HCT116 (cell line): ENCODE data around the gene BCAR3. TPM values are rescaled to one million over a fixed set of nuclear protein-coding genes. Genes with fewer than 3 reads are reported as not detected.

ENCODE experiments used
- ATAC-seq: fragments of 200-7000 bp; cut with Tn5 transposase; 2 replicates; pipeline ENCODE4 v1.9.1; 2020; ENCODE audit warnings: mild to moderate bottlenecking, moderate library complexity
- BruUV-seq: library from RNA; stranded (reverse); fragments of 400-500 nt; replicated peaks from 2 replicates; lab custom pipeline; 2021; lab: Mats Ljungman, UMichigan
- CTCF ChIA-PET: fragments of 300-600 bp; sonication (Branson Sonifier 250); formaldehyde crosslinking; loops from one replicate; lab custom pipeline; 2021; ENCODE audit warnings: antibody characterized with exemption; lab: Charles Lee
- POLR2A ChIA-PET: fragments of 300-600, 350-600 bp; sonication (Branson Sonifier 250); formaldehyde crosslinking; loops from one replicate; lab custom pipeline; 2021; ENCODE audit warnings: antibody characterized with exemption; lab: Charles Lee
- RAD21 ChIA-PET, 2 experiments: fragments of 300-600 bp; sonication (Branson Sonifier 250); formaldehyde crosslinking; loops; one replicate each; lab custom pipeline; 2023; ENCODE audit warnings: low total read pairs in 2 of 2; ENCODE audit not compliant: uncharacterized antibody in 2 of 2, unreplicated experiment in 2 of 2, low non-redundant PET in 1 of 2; lab: Charles Lee
- DNase-seq: peaks from one replicate; pipeline ENCODE4 v3.0.0-alpha.2; 2010; ENCODE audit warnings: low read depth, low spot score
- H2AFZ ChIP-seq: fragments of 200-600 bp; shearing (Covaris generic), sonication (generic); 2 replicates; pipeline ENCODE4 v1.6.1; 2017; ENCODE audit warnings: low read depth, mixed run types, mixed read lengths, antibody characterized with exemption, low read length; ENCODE audit not compliant: poor library complexity, severe bottlenecking
- H3K27ac ChIP-seq: 2 replicates; pipeline ENCODE4 v1.5.1; 2012; ENCODE audit warnings: low read depth, low read length
- H3K27me3 ChIP-seq: fragments of 200-600 bp; sonication (generic); 2 replicates; pipeline ENCODE4 v1.6.1; 2016; ENCODE audit warnings: mixed run types, low read length, mixed read lengths; ENCODE audit not compliant: insufficient read depth
- H3K36me3 ChIP-seq, 2 experiments: fragments of 200-500 bp in 1 of 2; fragments of 200-600 bp in 1 of 2; sonication (Bioruptor generic) in 1 of 2; sonication (generic) in 1 of 2; 2 replicates each; pipeline versions ENCODE4 v1.5.1 to v1.6.1; 2014 to 2016; ENCODE audit warnings: low read length in 2 of 2, inconsistent platforms in 1 of 2, mixed read lengths in 1 of 2, mixed run types in 1 of 2; ENCODE audit not compliant: insufficient read depth in 2 of 2, control insufficient read depth in 1 of 2
- H3K4me1 ChIP-seq, 2 experiments: fragments of 200-600 bp in 1 of 2; sonication (generic) in 1 of 2; 2 replicates each; pipeline versions ENCODE4 v1.5.1 to v1.6.1; 2012 to 2017; ENCODE audit warnings: low read length in 2 of 2, inconsistent platforms in 1 of 2, mild to moderate bottlenecking in 1 of 2, mixed read lengths in 1 of 2, mixed run types in 1 of 2, moderate library complexity in 1 of 2; ENCODE audit not compliant: insufficient read depth in 2 of 2, control insufficient read depth in 1 of 2
- H3K4me2 ChIP-seq: fragments of 200-600 bp; sonication (generic); 2 replicates; pipeline ENCODE4 v1.6.1; 2017; ENCODE audit warnings: mixed run types, low read length, mixed read lengths
- H3K4me3 ChIP-seq, 2 experiments: fragments of 200-600 bp in 1 of 2; sonication (generic) in 1 of 2; replicated peaks in 1 of 2; 2 replicates each; pipeline ENCODE4 v1.5.1; 2011 to 2016; ENCODE audit warnings: low read length in 2 of 2, control low read depth in 1 of 2, low read depth in 1 of 2, mild to moderate bottlenecking in 1 of 2, mixed read lengths in 1 of 2, mixed run types in 1 of 2
- H3K79me2 ChIP-seq: fragments of 200-600 bp; sonication (generic); 2 replicates; pipeline ENCODE4 v1.6.1; 2017; ENCODE audit warnings: mild to moderate bottlenecking, mixed run types, low read length, moderate library complexity, mixed read lengths; ENCODE audit not compliant: insufficient read depth
- H3K9ac ChIP-seq: fragments of 200-600 bp; sonication (generic); 2 replicates; pipeline ENCODE4 v1.6.1; 2016; ENCODE audit warnings: low read length, mixed read lengths
- H3K9me2 ChIP-seq: fragments of 200-600 bp; sonication (generic), shearing (Covaris generic); 2 replicates; pipeline ENCODE4 v1.6.1; 2017; ENCODE audit warnings: mixed run types, mild to moderate bottlenecking, moderate library complexity; ENCODE audit not compliant: insufficient read depth
- H3K9me3 ChIP-seq, 2 experiments: fragments of 200-500 bp in 1 of 2; fragments of 200-600 bp in 1 of 2; sonication (Bioruptor generic) in 1 of 2; sonication (generic) in 1 of 2; 2 replicates each; pipeline ENCODE4 v1.6.1; 2014 to 2017; ENCODE audit warnings: low read length in 2 of 2, mixed read lengths in 2 of 2, inconsistent platforms in 1 of 2, low read depth in 1 of 2, mild to moderate bottlenecking in 1 of 2, mixed run types in 1 of 2, moderate library complexity in 1 of 2; ENCODE audit not compliant: control insufficient read depth in 1 of 2, insufficient read depth in 1 of 2
- H4K20me1 ChIP-seq: fragments of 200-600 bp; sonication (generic), shearing (Covaris generic); 2 replicates; pipeline ENCODE4 v1.6.1; 2017; ENCODE audit warnings: mixed run types, mild to moderate bottlenecking, moderate library complexity; ENCODE audit not compliant: insufficient read depth
- EZH2 ChIP-seq: fragments of 200-600 bp; sonication (generic); IDR thresholded peaks from 2 replicates; pipeline ENCODE4 v1.6.1; 2017; ENCODE audit warnings: antibody characterized with exemption, mixed run types
- RAD21 ChIP-seq: IDR thresholded peaks from 2 replicates; pipeline ENCODE4 v1.6.1; 2012; ENCODE audit warnings: low read depth, mild to moderate bottlenecking
- SP1 ChIP-seq: IDR thresholded peaks from 2 replicates; pipeline ENCODE4 v1.6.1; 2012; ENCODE audit warnings: low read depth
- ZBTB33 ChIP-seq: IDR thresholded peaks from 2 replicates; pipeline ENCODE4 v1.6.1; 2011; ENCODE audit warnings: mild to moderate bottlenecking, low read length, moderate library complexity; ENCODE audit not compliant: insufficient replicate concordance; ENCODE audit errors: extremely low read depth
- ZNF274 ChIP-seq: fragments of 200-500 bp; sonication (Bioruptor generic); IDR thresholded peaks from 2 replicates; pipeline ENCODE4 v1.6.1; 2014; ENCODE audit warnings: mild to moderate bottlenecking, low read depth, low read length, inconsistent platforms
- intact Hi-C: fragments of 100-400 bp; cut with micrococcal nuclease; formaldehyde crosslinking; loops from 2 replicates; pipeline ENCODE4 v1.10.0; 2022
- total RNA-seq: library from RNA; stranded (reverse); gene quantifications from one replicate; pipeline ENCODE4 v1.2.1, GENCODE V29; 2021; ENCODE audit not compliant: unreplicated experiment

The BCAR3 gene
- total RNA-seq, 1 experiment from 2014 or later, result 24.5 TPM

GRCh38 chr1:93705892-93706500 lies 24.4 kb upstream of the BCAR3 start:
- peak overlapping the region; percentile 49 for H3K9ac ChIP-seq
- H3K4me1 ChIP-seq, result peaks cover 40 to 62% of the 10 kb centered on the region in 2 experiments
- H3K79me2 ChIP-seq, result no peaks in the 10 kb centered on the region
- ChIA-PET RAD21 (no interaction called here), CTCF (interaction anchor here (0.9 to 1.9 kb wide), 4 partner anchors 13 to 107 kb away, joined by 3 to 7 read pairs (median 6); no protein-coding TSS in a partner anchor), POLR2A (interaction anchor here (1.1 to 2.5 kb wide), 2 partner anchors 12 to 140 kb away, joined by 4 to 8 read pairs; no protein-coding TSS in a partner anchor)
- H3K27me3 ChIP-seq, result no peaks in the 10 kb centered on the region
- H3K36me3 ChIP-seq, result no peaks in the 10 kb centered on the region
- H4K20me1 ChIP-seq, result no peaks in the 10 kb centered on the region
- intact Hi-C loops, result no loop called here
- BruUV-seq, result no TSS peak
- no peaks in the 10 kb centered on the region for H3K9me2 ChIP-seq
- 0 out of 4 replicates have a peak overlapping the region, but pooled peaks of 1 of the 2 experiments have one; percentile 7 for H3K4me3 ChIP-seq
- DNase-seq (no peak), ATAC-seq (0 out of 2 replicates have a peak, but pooled peaks have one; percentile 15)
- H3K9me3 ChIP-seq, result no peaks in the 10 kb centered on the region
- H2AFZ ChIP-seq, result no peak overlapping the region
- peak overlapping the region; percentile 64 for H3K4me2 ChIP-seq
- TF ChIP-seq ZBTB33 (no peak), SP1 (no peak), ZNF274 (no peak), RAD21 (no peak), EZH2 (no peak)
- H3K27ac ChIP-seq, result peak overlapping the region; percentile 21
